Measurements from ENCODE around the gene JDP2.

The JDP2 gene

DNA sequence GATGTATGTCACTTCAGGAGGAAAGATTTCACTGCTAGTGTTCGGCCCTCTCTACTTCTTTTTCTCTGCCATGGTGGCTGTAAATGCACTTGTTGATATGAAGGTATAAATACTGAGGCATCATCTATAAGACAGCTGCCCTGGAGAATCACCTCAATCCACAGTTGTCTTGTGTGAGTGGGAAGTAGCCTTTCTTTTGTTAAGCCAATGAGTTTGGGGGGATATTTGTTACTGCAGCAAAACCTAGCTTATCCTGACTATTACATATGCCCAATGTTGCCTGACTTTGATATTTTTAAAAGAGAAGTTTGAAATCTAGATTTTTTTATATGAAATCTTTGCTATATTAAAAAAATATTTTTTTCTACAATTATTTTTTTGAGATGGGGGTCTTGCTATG lies 3.3 kb upstream of the JDP2 start:
- TF ChIP-seq, protein P1, sequence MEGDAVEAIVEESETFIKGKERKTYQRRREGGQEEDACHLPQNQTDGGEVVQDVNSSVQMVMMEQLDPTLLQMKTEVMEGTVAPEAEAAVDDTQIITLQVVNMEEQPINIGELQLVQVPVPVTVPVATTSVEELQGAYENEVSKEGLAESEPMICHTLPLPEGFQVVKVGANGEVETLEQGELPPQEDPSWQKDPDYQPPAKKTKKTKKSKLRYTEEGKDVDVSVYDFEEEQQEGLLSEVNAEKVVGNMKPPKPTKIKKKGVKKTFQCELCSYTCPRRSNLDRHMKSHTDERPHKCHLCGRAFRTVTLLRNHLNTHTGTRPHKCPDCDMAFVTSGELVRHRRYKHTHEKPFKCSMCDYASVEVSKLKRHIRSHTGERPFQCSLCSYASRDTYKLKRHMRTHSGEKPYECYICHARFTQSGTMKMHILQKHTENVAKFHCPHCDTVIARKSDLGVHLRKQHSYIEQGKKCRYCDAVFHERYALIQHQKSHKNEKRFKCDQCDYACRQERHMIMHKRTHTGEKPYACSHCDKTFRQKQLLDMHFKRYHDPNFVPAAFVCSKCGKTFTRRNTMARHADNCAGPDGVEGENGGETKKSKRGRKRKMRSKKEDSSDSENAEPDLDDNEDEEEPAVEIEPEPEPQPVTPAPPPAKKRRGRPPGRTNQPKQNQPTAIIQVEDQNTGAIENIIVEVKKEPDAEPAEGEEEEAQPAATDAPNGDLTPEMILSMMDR (conservative IDR thresholded peaks at IDR 0.05; ENCODE audit: low read depth, low read length) = no peak
- no peak for DNase-seq (ENCODE audit: low read depth)
- no peak overlapping the region for H3K4me3 ChIP-seq (ENCODE audit: low read depth, low read length)

DNA sequence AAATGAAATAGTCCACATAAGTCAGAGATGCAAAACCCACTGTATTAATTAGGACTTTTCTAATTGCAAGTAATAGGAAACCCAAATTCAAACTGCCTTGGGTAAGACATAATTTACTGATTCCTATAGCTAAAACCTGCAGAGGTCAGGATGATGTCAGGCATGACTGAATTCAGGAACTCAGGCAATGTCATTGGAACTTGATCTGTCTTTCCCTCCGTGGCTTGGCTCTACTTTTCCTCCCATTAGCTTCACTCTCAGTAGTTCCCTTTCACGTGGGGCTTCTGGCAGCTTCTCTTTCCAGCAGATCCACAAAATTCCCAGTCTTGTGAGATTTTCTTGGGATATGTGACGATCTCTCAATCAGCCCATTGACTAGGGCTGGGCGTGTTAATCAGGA lies 2.4 kb upstream of the JDP2 start:
- TF ChIP-seq, protein P1 (conservative IDR thresholded peaks at IDR 0.05; ENCODE audit: low read depth, low read length) = no peak
- DNase-seq (ENCODE audit: low read depth) = no peak
- H3K4me3 ChIP-seq (ENCODE audit: low read depth, low read length) = no peak overlapping the region

DNA sequence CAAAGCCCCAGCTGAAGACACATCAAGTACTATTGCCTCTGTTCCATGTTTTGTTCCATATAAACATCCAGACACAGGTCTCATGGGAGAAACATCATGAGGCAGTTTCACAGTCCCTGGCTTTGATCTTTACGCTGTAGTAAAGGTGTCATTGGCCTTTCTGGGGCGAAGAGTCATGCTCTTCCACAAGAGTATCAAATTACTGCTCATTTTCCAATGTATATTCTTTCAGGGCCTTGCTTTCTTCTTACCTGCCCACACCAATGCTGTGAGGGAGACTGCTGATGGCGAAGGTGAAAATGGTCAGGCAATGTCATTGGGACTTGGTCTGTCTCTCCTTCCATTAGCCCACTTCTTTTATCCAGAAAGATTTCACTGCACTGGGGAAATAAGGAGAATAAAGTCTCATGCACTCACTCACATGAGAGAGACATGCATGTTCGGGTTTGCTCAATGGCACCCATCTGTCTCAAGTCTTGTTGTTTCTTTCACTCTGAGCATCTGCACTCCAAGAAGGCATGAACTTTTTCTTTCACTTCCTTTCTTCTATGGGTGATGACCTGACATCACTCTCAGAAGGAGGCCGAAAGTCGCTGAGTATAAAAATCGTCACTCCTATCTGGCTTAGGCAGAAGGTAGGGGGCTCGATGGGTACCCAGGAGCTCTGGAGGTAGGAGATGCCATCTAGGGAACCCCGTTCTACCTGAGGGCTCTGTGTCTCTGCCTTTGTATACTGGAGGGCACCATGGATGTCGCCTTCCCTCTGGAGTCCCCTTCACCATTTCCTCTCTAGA lies 1.3 kb upstream of the JDP2 start:
- H3K4me3 ChIP-seq (ENCODE audit: low read depth, low read length) = no peak overlapping the region
- TF ChIP-seq, protein P1 (conservative IDR thresholded peaks at IDR 0.05; ENCODE audit: low read depth, low read length) = no peak
- no peak for DNase-seq (ENCODE audit: low read depth)

DNA sequence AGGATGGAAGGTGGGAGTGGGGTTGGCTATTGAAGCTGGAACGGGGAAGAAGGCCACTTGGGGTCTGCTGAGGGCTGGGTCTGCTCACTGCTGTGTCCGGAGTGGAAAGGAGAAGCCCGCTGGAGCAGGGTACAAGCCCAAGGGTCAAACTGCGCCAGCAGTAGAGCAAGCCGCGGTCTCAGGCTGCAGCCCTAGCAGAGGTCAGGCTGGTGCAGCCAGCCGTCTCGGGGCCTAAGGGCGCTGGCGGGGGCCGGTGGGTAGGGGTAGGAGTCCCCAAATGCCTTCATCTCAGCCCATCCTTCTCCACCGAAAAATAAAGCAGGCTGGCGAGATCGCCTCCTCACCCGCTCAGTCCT lies 718 bp upstream of the JDP2 start:
- TF ChIP-seq, protein P1 (conservative IDR thresholded peaks at IDR 0.05; ENCODE audit: low read depth, low read length) = no peak
- H3K4me3 ChIP-seq (ENCODE audit: low read depth, low read length) = peak overlapping the region; percentile 74
- no peak for DNase-seq (ENCODE audit: low read depth)

DNA sequence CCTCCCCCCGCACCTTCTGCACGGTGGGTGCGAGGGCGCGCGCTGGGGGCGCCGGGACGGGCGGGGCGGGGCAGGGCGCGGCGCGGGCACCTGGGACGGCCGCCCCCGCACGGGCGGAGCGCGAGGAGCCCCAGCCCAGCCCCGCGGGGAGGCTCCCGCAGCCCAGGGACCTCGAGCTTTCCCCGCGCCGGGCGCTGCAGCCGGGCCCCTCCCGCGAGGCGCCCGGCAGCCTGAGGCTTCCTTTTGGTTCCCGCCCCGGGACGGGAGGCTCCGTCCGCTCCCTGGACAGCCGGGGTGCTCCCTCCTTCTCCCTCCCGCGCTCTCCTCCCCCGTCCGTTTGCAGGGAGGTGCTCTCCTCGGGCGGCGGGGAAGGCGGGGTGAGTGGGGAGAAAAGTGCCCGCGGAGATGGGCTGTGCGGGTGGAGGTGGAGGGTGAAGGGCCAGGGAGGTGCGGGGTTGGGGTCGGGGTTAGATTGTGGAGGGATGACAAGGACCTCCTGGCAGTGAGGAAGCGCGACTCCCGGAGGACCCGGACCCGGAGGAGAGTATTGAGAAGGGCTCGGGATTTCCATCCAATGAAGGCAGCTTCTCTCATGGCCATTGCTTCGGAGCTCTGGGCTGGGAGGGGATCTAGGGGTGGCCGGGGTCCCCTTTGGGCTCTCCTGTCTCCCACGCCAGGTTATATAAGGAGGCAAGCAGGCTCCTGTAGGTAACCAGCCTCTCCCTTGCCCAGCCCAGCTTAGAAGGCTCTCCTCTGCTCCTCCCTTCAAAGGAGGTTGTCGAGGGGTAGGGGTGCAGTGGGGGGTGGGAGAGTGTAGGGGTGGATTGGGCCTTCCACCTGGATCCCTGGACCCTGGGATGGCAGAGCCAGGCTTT lies 645 bp downstream of the JDP2 start:
- TF ChIP-seq, protein P1 (conservative IDR thresholded peaks at IDR 0.05; ENCODE audit: low read depth, low read length) = no peak
- DNase-seq (ENCODE audit: low read depth) = peak; percentile 22
- H3K4me3 ChIP-seq (ENCODE audit: low read depth, low read length) = peak overlapping the region; percentile 74

DNA sequence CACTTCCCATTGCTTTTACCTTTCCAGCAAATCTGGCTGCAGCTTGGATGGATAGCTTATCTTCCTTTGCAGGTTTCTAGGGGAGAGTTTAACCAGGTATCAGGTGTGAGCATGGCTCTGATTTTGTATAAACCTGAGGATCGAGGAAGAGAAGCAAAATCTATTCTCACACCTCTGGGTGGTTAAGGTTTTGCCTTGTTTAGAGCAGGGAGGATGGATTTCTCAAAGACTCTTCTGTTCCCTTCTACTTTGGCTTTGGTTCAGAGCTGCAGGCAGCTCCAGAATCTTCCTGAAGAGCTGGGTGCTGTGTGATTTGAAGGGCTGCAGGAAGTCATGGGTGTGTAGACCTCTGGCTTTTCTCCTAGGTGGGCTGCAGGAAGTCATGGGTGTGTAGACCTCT lies 1.7 kb downstream of the JDP2 start:
- TF ChIP-seq, protein P1 (conservative IDR thresholded peaks at IDR 0.05; ENCODE audit: low read depth, low read length) = no peak
- no peak for DNase-seq (ENCODE audit: low read depth)
- H3K4me3 ChIP-seq (ENCODE audit: low read depth, low read length) = peak overlapping the region; percentile 74

All from choroid plexus epithelial cell (primary cell).